Adipose tissue (tissue), 3 donors: Measurements from ENCODE around the gene MAST4. TPM values are rescaled to one million over a fixed set of nuclear protein-coding genes. Genes with fewer than 3 reads are reported as not detected.

Source experiments
- H3K27ac ChIP-seq: one replicate; pipeline ENCODE4 v1.5.1; 2013; ENCODE audit warnings: low read depth, low read length
- WGBS, 3 donors: extraction: QIAGEN DNeasy Blood & Tissue Kit; methylation state at CpG; one replicate each; pipeline ENCODE4 v1.1.7; 2013; 5-methylcytosine and 5-hydroxymethylcytosine counted together
- polyA plus RNA-seq, 3 donors: library from polyadenylated mRNA; stranded (reverse); fragments of 200-250 nt; gene quantifications; one replicate each; pipeline ENCODE4 v1.2.3, GENCODE V29; 2013
- donor health status: healthy with polysubstance abuse.
- donor health status: Bipolar disorder and iron deficiency.
- donor health status: healthy.

Gene MAST4
- polyA plus RNA-seq, 3 donors, result 2.7 to 16.6 (median 11.8) TPM

- 1% methylated on average over 35 of the region's 35 CpGs for WGBS, 3 donors
- H3K27ac ChIP-seq, result no peak overlapping the region
Observed at GRCh38 chr5:66597183-66597757, 1.1 kb downstream of the MAST4 start.

GRCh38 chr5:66602621-66603020 lies 6.4 kb downstream of the MAST4 start:
- H3K27ac ChIP-seq, result no peak overlapping the region
- WGBS, 3 donors, result 83 to 98% (median 96%) methylated on average over 1 of the region's 1 CpG

GRCh38 chr5:66603164-66603563 lies 7.0 kb downstream of the MAST4 start:
- WGBS, 3 donors, result 71 to 93% (median 92%) methylated on average over 1 of the region's 1 CpG
- no peak overlapping the region for H3K27ac ChIP-seq

GRCh38 chr5:66603881-66604280 lies 7.7 kb downstream of the MAST4 start:
- H3K27ac ChIP-seq, result no peak overlapping the region
- WGBS, 3 donors, result 86 to 94% (median 89%) methylated on average over 4 of the region's 4 CpGs

- WGBS, 3 donors, result 90 to 97% (median 97%) methylated on average over 2 of the region's 2 CpGs
- no peak overlapping the region for H3K27ac ChIP-seq
Observed at GRCh38 chr5:66606713-66607112, 10.5 kb downstream of the MAST4 start.

GRCh38 chr5:66608501-66608900 lies 12.3 kb downstream of the MAST4 start:
- WGBS, 3 donors, result 91 to 93% (median 91%) methylated on average over 6 of the region's 6 CpGs
- no peak overlapping the region for H3K27ac ChIP-seq

- no peak overlapping the region for H3K27ac ChIP-seq
Observed at GRCh38 chr5:66609615-66610014, 13.4 kb downstream of the MAST4 start.

GRCh38 chr5:66612226-66612625 lies 16.0 kb downstream of the MAST4 start:
- 87 to 95% (median 92%) methylated on average over 5 of the region's 5 CpGs for WGBS, 3 donors
- no peak overlapping the region for H3K27ac ChIP-seq

GRCh38 chr5:66615136-66615535 lies 18.9 kb downstream of the MAST4 start:
- WGBS, 3 donors, result 49 to 87% (median 83%) methylated on average over 3 of the region's 3 CpGs
- H3K27ac ChIP-seq, result no peak overlapping the region

- no peak overlapping the region for H3K27ac ChIP-seq
- WGBS, 3 donors, result 69 to 91% (median 71%) methylated on average over 4 of the region's 4 CpGs
Observed at GRCh38 chr5:66615894-66616293, 19.7 kb downstream of the MAST4 start.

GRCh38 chr5:66616520-66617225 lies 20.5 kb downstream of the MAST4 start:
- no peak overlapping the region for H3K27ac ChIP-seq
- WGBS, 3 donors, result 47 to 59% (median 55%) methylated on average over 3 of the region's 3 CpGs

GRCh38 chr5:66617226-66617861 lies 21.2 kb downstream of the MAST4 start:
- no peak overlapping the region for H3K27ac ChIP-seq
- 72 to 93% (median 90%) methylated on average over 6 of the region's 6 CpGs for WGBS, 3 donors

GRCh38 chr5:66617991-66618768 lies 22.0 kb downstream of the MAST4 start:
- WGBS, 3 donors, result 85 to 88% (median 88%) methylated on average over 13 of the region's 13 CpGs
- H3K27ac ChIP-seq, result no peak overlapping the region

GRCh38 chr5:66620711-66621110 lies 24.5 kb downstream of the MAST4 start:
- WGBS, 3 donors, result 49 to 81% (median 50%) methylated on average over 1 of the region's 1 CpG
- no peak overlapping the region for H3K27ac ChIP-seq

- no peak overlapping the region for H3K27ac ChIP-seq
- WGBS, 3 donors, result 36 to 75% (median 58%) methylated on average over 2 of the region's 2 CpGs
Observed at GRCh38 chr5:66621146-66621545, 25.0 kb downstream of the MAST4 start.

GRCh38 chr5:66621736-66622135 lies 25.5 kb downstream of the MAST4 start:
- no peak overlapping the region for H3K27ac ChIP-seq
- WGBS, 3 donors, result 80 to 93% (median 86%) methylated on average over 4 of the region's 4 CpGs

- 68 to 79% (median 70%) methylated on average over 3 of the region's 3 CpGs for WGBS, 3 donors
- H3K27ac ChIP-seq, result no peak overlapping the region
Observed at GRCh38 chr5:66628561-66628960, 32.4 kb downstream of the MAST4 start.

GRCh38 chr5:66629446-66629845 lies 33.3 kb downstream of the MAST4 start:
- no peak overlapping the region for H3K27ac ChIP-seq
- WGBS, 3 donors, result 74 to 83% (median 78%) methylated on average over 2 of the region's 2 CpGs

- WGBS, 3 donors, result 86 to 94% (median 91%) methylated on average over 3 of the region's 3 CpGs
- H3K27ac ChIP-seq, result no peak overlapping the region
Observed at GRCh38 chr5:66633754-66634153, 37.6 kb downstream of the MAST4 start.
